Measurements from ENCODE around the gene SERPINI2. TPM values are rescaled to one million over a fixed set of nuclear protein-coding genes. Genes with fewer than 3 reads are reported as not detected.
"Not testable (repeated sequence)": the region's sequence is repeated elsewhere in the genome, so short reads cannot be mapped to it uniquely, and the experiment has no call there.

Gene SERPINI2
- polyA plus RNA-seq, 2 donors: 0.20 to 0.71 TPM

DNA sequence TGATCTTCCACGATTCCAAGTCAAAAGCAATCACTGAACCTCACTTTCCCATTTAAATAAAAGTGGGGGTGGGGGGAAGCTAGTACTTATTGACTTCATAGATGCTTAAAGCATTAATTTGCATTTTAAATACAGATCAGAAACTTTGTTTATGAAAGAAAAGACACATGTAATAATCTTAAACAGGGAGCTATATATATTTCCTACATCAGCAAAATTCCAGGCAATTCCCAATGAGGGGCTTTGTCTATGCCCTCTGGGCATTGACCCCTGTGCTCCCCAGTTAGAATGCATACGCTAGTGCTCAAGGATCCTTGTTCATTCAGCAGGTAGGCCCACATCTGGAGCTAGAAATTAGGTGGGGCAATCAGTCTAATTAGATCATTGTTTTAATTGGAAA is 20.0 kb downstream of the SERPINI2 start:
- no peaks in the 10 kb centered on the region for H3K27me3 ChIP-seq (ENCODE audit: control insufficient read depth in 1 of 2, insufficient read depth in 2 of 2, low read length in 2 of 2)
- no peak overlapping the region for H3K4me3 ChIP-seq (ENCODE audit: low read depth in 1 of 2, low read length in 2 of 2)
- H3K9me3 ChIP-seq (ENCODE audit: control insufficient read depth in 2 of 2, insufficient read depth in 1 of 2, low read depth in 1 of 2, low read length in 1 of 2): no peaks in the 10 kb centered on the region
- 89% methylated on average over 2 of the region's 2 CpGs for WGBS, 2 donors
- no peaks in the 10 kb centered on the region for H3K4me1 ChIP-seq (ENCODE audit: control insufficient read depth in 2 of 2, insufficient read depth in 2 of 2, low read length in 1 of 2)
- H3K36me3 ChIP-seq (ENCODE audit: control insufficient read depth in 2 of 2, insufficient read depth in 2 of 2, low read length in 1 of 2): no peaks in the 10 kb centered on the region
- no peak overlapping the region for H3K27ac ChIP-seq (ENCODE audit: low read depth in 2 of 2, low read length in 1 of 2)

DNA sequence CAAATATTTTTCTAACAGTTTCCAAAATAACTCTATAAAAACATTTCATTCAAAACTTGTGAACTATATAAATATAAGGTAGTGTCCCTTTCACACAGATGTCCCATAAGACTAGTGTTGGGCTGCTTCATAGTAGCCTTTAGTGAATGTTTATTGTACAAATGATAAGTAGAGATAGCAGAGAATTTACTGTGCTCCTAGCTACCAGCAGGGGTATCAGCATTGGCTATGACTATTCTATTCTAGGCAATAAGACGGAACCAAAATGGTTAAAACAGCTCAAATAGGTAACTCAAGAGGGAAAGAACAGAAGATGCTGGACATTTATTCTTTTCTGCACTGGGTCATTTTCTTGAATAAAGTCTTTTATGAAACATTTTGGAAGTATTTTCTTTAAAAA is 22.6 kb downstream of the SERPINI2 start:
- WGBS, 2 donors: 3 to 57% methylated on average over 1 of the region's 1 CpG
- H3K9me3 ChIP-seq (ENCODE audit: control insufficient read depth in 2 of 2, insufficient read depth in 1 of 2, low read depth in 1 of 2, low read length in 1 of 2): no peaks in the 10 kb centered on the region
- H3K4me1 ChIP-seq (ENCODE audit: control insufficient read depth in 2 of 2, insufficient read depth in 2 of 2, low read length in 1 of 2): no peaks in the 10 kb centered on the region
- no peak overlapping the region for H3K27ac ChIP-seq (ENCODE audit: low read depth in 2 of 2, low read length in 1 of 2)
- no peak overlapping the region for H3K4me3 ChIP-seq (ENCODE audit: low read depth in 1 of 2, low read length in 2 of 2)
- no peaks in the 10 kb centered on the region for H3K36me3 ChIP-seq (ENCODE audit: control insufficient read depth in 2 of 2, insufficient read depth in 2 of 2, low read length in 1 of 2)
- no peaks in the 10 kb centered on the region for H3K27me3 ChIP-seq (ENCODE audit: control insufficient read depth in 1 of 2, insufficient read depth in 2 of 2, low read length in 2 of 2)

DNA sequence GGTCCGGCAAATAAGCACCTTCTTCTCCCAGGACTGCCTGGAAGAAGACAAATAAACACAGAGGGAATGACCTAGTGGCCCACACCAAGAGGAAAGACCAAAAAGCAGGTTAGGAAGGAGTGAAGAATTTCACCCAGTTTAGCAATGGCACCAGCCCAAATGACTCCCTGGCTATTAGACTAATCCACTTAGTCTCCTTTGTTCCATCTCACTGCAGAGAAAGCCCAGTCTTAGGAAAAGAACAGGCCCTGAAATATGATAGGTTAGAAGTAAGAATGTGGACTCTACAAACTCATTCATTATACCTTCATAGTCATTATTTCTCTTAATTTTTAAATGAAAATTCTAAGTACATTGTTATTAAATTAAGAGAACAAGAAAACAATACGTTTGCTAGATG is 23.2 kb downstream of the SERPINI2 start:
- Histone ChIP-seq H3K27ac (ENCODE audit: low read depth in 2 of 2, low read length in 1 of 2) (no peak overlapping the region), H3K4me3 (ENCODE audit: low read depth in 1 of 2, low read length in 2 of 2) (no peak overlapping the region), H3K36me3 (ENCODE audit: control insufficient read depth in 2 of 2, insufficient read depth in 2 of 2, low read length in 1 of 2) (no peaks in the 10 kb centered on the region), H3K4me1 (ENCODE audit: control insufficient read depth in 2 of 2, insufficient read depth in 2 of 2, low read length in 1 of 2) (no peaks in the 10 kb centered on the region), H3K27me3 (ENCODE audit: control insufficient read depth in 1 of 2, insufficient read depth in 2 of 2, low read length in 2 of 2) (no peaks in the 10 kb centered on the region), H3K9me3 (ENCODE audit: control insufficient read depth in 2 of 2, insufficient read depth in 1 of 2, low read depth in 1 of 2, low read length in 1 of 2) (no peaks in the 10 kb centered on the region)
- WGBS, 2 donors: 72 to 83% methylated on average over 2 of the region's 2 CpGs

DNA sequence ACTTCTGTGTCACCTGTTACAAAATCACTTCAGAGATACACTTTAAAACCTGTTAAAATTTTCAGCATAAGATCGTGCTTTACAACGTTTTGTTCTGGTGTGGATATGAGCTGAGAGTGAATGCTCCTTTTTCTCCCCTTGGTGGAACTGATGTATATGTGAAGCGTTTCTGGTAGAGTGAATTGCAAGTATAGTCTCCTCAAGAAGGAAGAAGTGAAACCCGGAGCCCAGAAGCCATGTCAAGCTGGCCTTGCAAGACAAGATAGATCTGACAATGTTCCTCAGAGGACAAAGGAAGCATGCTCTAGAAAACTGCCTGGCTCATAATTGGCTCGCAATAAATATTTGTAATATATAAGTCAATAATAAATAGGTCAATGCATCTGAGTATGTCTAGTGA is 23.6 kb downstream of the SERPINI2 start:
- Histone ChIP-seq H3K27ac (ENCODE audit: low read depth in 2 of 2, low read length in 1 of 2) (no peak overlapping the region), H3K27me3 (ENCODE audit: control insufficient read depth in 1 of 2, insufficient read depth in 2 of 2, low read length in 2 of 2) (no peaks in the 10 kb centered on the region), H3K36me3 (ENCODE audit: control insufficient read depth in 2 of 2, insufficient read depth in 2 of 2, low read length in 1 of 2) (no peaks in the 10 kb centered on the region), H3K9me3 (ENCODE audit: control insufficient read depth in 2 of 2, insufficient read depth in 1 of 2, low read depth in 1 of 2, low read length in 1 of 2) (no peaks in the 10 kb centered on the region), H3K4me3 (ENCODE audit: low read depth in 1 of 2, low read length in 2 of 2) (no peak overlapping the region), H3K4me1 (ENCODE audit: control insufficient read depth in 2 of 2, insufficient read depth in 2 of 2, low read length in 1 of 2) (no peaks in the 10 kb centered on the region)
- WGBS, 2 donors: 81 to 86% methylated on average over 5 of the region's 5 CpGs

DNA sequence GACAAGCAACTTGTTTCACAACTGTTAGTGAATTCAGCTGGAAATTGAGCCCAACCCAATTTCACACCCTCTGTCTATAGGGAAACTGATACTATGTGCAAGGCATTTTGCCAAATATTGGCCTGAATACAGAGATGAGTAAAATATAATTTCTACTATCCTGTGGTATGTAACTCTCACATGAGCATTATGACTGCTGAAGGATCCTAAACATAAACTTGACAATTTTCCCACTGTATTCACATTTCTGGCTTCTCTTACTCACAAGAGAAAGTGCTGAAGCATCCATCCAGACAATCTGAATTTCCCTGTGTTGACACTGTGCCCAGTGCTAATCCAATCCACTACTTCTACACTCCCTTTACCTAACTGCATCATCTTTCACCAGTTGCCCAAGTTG is 28.4 kb downstream of the SERPINI2 start:
- Histone ChIP-seq H3K9me3 (ENCODE audit: control insufficient read depth in 2 of 2, insufficient read depth in 1 of 2, low read depth in 1 of 2, low read length in 1 of 2) (no peaks in the 10 kb centered on the region), H3K27ac (ENCODE audit: low read depth in 2 of 2, low read length in 1 of 2) (no peak overlapping the region), H3K27me3 (ENCODE audit: control insufficient read depth in 1 of 2, insufficient read depth in 2 of 2, low read length in 2 of 2) (no peaks in the 10 kb centered on the region), H3K36me3 (ENCODE audit: control insufficient read depth in 2 of 2, insufficient read depth in 2 of 2, low read length in 1 of 2) (no peaks in the 10 kb centered on the region), H3K4me1 (ENCODE audit: control insufficient read depth in 2 of 2, insufficient read depth in 2 of 2, low read length in 1 of 2) (no peaks in the 10 kb centered on the region), H3K4me3 (ENCODE audit: low read depth in 1 of 2, low read length in 2 of 2) (no peak overlapping the region)

DNA sequence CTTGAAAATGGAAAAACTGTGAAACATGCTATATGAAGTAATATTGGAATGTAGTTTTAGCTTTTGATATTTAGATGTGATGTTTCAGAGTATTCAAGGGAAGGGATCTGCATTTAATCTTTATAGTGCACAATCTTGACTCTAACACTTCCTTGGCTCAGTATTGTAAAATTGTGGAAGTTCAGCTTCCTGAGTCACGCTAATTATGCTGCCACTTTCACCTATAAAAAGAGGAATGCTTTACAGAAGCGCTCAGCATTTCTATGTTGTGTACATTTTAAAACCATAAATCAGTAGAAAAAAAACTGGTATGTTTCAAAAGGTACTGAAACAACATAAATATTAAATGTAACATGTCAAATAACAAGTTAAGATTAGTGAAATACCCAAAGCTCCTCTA is 32.6 kb downstream of the SERPINI2 start:
- Histone ChIP-seq H3K4me1 (ENCODE audit: control insufficient read depth in 2 of 2, insufficient read depth in 2 of 2, low read length in 1 of 2) (no peaks in the 10 kb centered on the region), H3K27ac (ENCODE audit: low read depth in 2 of 2, low read length in 1 of 2) (no peak overlapping the region), H3K9me3 (ENCODE audit: control insufficient read depth in 2 of 2, insufficient read depth in 1 of 2, low read depth in 1 of 2, low read length in 1 of 2) (no peaks in the 10 kb centered on the region), H3K27me3 (ENCODE audit: control insufficient read depth in 1 of 2, insufficient read depth in 2 of 2, low read length in 2 of 2) (no peaks in the 10 kb centered on the region), H3K36me3 (ENCODE audit: control insufficient read depth in 2 of 2, insufficient read depth in 2 of 2, low read length in 1 of 2) (no peaks in the 10 kb centered on the region), H3K4me3 (ENCODE audit: low read depth in 1 of 2, low read length in 2 of 2) (no peak overlapping the region)
- 66 to 72% methylated on average over 2 of the region's 2 CpGs for WGBS, 2 donors

DNA sequence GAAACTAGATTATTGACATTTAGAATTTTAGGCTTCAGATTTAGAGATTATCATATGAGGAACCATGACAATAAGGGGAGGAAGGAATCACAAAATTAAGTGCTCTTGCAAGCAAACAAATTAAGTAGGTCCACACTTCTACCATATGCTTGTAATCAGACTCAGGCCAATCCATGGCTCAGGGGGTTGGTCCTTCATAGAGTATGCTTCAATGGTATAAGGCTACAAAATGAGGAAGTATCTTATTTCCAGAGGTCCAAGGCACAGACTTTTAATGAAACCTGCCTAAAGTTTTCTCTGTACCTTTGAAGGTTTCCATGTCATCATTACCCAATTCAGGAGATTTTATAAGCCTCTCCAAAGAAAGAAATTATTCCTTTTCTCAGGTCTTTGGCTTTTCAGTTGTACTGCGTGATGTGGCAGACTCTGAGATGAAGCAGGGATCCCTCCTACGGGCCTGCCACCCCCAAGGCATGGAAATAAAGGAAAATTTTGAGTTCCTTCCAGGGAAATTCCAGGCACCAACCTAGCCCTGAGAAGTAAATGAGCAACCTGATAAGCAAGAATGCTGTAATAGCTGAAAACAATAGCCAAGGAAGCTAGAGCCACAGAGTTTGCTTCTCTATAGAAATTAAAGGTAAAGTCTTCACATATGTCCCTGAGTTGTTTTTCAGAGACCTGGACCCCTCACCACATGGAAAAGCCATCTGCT is 36.3 kb downstream of the SERPINI2 start:
- WGBS, 2 donors: 50 to 56% methylated on average over 2 of the region's 2 CpGs
- H3K27me3 ChIP-seq (ENCODE audit: control insufficient read depth in 1 of 2, insufficient read depth in 2 of 2, low read length in 2 of 2): no peaks in the 10 kb centered on the region
- no peaks in the 10 kb centered on the region for H3K36me3 ChIP-seq (ENCODE audit: control insufficient read depth in 2 of 2, insufficient read depth in 2 of 2, low read length in 1 of 2)
- no peaks in the 10 kb centered on the region for H3K9me3 ChIP-seq (ENCODE audit: control insufficient read depth in 2 of 2, insufficient read depth in 1 of 2, low read depth in 1 of 2, low read length in 1 of 2)
- H3K4me3 ChIP-seq (ENCODE audit: low read depth in 1 of 2, low read length in 2 of 2): no peak overlapping the region
- H3K27ac ChIP-seq (ENCODE audit: low read depth in 2 of 2, low read length in 1 of 2): no peak overlapping the region
- H3K4me1 ChIP-seq (ENCODE audit: control insufficient read depth in 2 of 2, insufficient read depth in 2 of 2, low read length in 1 of 2): no peaks in the 10 kb centered on the region

DNA sequence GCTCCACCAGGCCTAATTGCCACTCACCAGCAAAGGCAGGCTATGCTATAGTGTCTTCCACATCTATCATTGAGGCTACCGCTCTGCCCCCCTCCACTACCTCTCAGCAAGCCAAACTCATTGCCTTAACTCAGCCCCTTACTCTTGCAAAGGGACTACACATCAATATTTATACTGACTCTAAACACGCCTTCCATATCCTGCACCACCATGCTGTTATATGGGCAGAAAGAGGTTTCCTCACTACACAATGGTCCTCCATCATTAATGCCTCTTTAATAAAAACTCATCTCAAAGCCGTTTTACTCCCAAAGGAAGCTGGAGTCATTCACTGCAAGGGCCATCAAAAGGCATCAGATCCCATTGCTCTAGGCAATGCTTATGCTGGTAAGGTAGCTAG is 46.9 kb downstream of the SERPINI2 start:
- not testable (repeated sequence) for H3K4me3 ChIP-seq (ENCODE audit: low read depth in 1 of 2, low read length in 2 of 2); H3K9me3 ChIP-seq (ENCODE audit: control insufficient read depth in 2 of 2, insufficient read depth in 1 of 2, low read depth in 1 of 2, low read length in 1 of 2); H3K27me3 ChIP-seq (ENCODE audit: control insufficient read depth in 1 of 2, insufficient read depth in 2 of 2, low read length in 2 of 2); H3K4me1 ChIP-seq (ENCODE audit: control insufficient read depth in 2 of 2, insufficient read depth in 2 of 2, low read length in 1 of 2); H3K27ac ChIP-seq (ENCODE audit: low read depth in 2 of 2, low read length in 1 of 2); H3K36me3 ChIP-seq (ENCODE audit: control insufficient read depth in 2 of 2, insufficient read depth in 2 of 2, low read length in 1 of 2)
- WGBS, 2 donors: 89 to 90% methylated on average over 3 of the region's 3 CpGs

DNA sequence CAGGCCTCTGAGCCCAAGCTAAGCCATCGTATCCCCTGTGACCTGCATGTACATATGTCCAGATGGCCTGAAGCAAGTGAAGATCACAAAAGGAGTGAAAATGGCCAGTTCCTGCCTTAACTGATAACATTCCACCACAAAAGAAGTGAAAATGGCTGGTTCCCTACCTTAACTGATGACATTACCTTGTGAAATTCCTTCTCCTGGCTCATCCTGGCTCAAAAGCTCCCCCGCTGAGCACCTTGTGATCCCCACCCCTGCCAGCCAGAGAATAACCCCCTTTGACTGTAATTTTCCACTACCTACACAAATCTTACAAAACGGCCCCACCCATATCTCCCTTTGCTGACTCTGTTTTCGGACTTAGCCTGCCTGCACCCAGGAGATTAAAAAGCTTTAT is 51.4 kb downstream of the SERPINI2 start:
- H3K27ac ChIP-seq (ENCODE audit: low read depth in 2 of 2, low read length in 1 of 2); H3K36me3 ChIP-seq (ENCODE audit: control insufficient read depth in 2 of 2, insufficient read depth in 2 of 2, low read length in 1 of 2); H3K27me3 ChIP-seq (ENCODE audit: control insufficient read depth in 1 of 2, insufficient read depth in 2 of 2, low read length in 2 of 2); H3K4me3 ChIP-seq (ENCODE audit: low read depth in 1 of 2, low read length in 2 of 2); H3K9me3 ChIP-seq (ENCODE audit: control insufficient read depth in 2 of 2, insufficient read depth in 1 of 2, low read depth in 1 of 2, low read length in 1 of 2); H3K4me1 ChIP-seq (ENCODE audit: control insufficient read depth in 2 of 2, insufficient read depth in 2 of 2, low read length in 1 of 2): not testable (repeated sequence)
- 85% methylated on average over 4 of the region's 4 CpGs for WGBS, 2 donors

DNA sequence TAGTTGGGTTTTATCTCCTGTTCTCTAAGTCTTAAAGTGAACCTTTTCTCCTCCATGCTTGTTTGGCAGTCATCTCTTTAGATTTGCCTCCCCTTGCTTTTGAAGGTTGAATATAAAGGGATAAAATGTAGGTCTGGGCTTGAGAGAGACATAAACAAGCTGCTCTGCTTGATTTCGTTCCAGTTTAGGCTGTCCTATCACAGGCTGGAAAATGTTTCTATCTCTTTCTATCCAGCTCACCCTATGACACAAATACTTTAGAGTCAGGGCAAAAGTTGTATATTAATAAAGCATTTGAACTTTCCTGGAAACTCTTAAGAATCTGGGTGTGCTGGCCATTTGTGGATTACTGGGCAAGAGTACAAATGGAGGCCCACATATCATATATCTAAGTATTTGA is 64.2 kb downstream of the SERPINI2 start:
- Histone ChIP-seq H3K27ac (ENCODE audit: low read depth in 2 of 2, low read length in 1 of 2) (no peak overlapping the region), H3K36me3 (ENCODE audit: control insufficient read depth in 2 of 2, insufficient read depth in 2 of 2, low read length in 1 of 2) (no peaks in the 10 kb centered on the region), H3K27me3 (ENCODE audit: control insufficient read depth in 1 of 2, insufficient read depth in 2 of 2, low read length in 2 of 2) (no peaks in the 10 kb centered on the region), H3K4me3 (ENCODE audit: low read depth in 1 of 2, low read length in 2 of 2) (no peak overlapping the region), H3K4me1 (ENCODE audit: control insufficient read depth in 2 of 2, insufficient read depth in 2 of 2, low read length in 1 of 2) (no peaks in the 10 kb centered on the region), H3K9me3 (ENCODE audit: control insufficient read depth in 2 of 2, insufficient read depth in 1 of 2, low read depth in 1 of 2, low read length in 1 of 2) (no peaks in the 10 kb centered on the region)
- 63 to 81% methylated on average over 1 of the region's 1 CpG for WGBS, 2 donors

Measured in esophagus (tissue), 2 donors.